Ectodermal cell (in vitro differentiated cells): ENCODE data around the gene SNAPC4.

Experiments used
- H3K27ac ChIP-seq: 2 replicates; pipeline ENCODE4 v1.7.0; 2013; ENCODE audit warnings: mild to moderate bottlenecking, low read depth, low read length; ENCODE audit not compliant: insufficient read depth, poor library complexity, severe bottlenecking
- H3K27me3 ChIP-seq: 2 replicates; pipeline ENCODE4 v1.7.0; 2013; ENCODE audit warnings: mild to moderate bottlenecking, low read length; ENCODE audit not compliant: insufficient read depth, control insufficient read depth, poor library complexity, severe bottlenecking
- H3K36me3 ChIP-seq: one replicate; pipeline ENCODE4 v1.7.0; 2013; ENCODE audit warnings: low read length; ENCODE audit not compliant: control insufficient read depth, insufficient read depth
- H3K4me1 ChIP-seq: one replicate; pipeline ENCODE4 v1.7.0; 2013; ENCODE audit warnings: low read length; ENCODE audit not compliant: control insufficient read depth, insufficient read depth
- H3K4me3 ChIP-seq: 2 replicates; pipeline ENCODE4 v1.7.0; 2013; ENCODE audit warnings: low read depth, low read length, control low read depth; ENCODE audit not compliant: insufficient read depth
- H3K9me3 ChIP-seq: 2 replicates; pipeline ENCODE4 v1.7.0; 2013; ENCODE audit warnings: mild to moderate bottlenecking, low read length, moderate library complexity; ENCODE audit not compliant: control insufficient read depth
- WGBS, 2 experiments: methylation state at CpG; one replicate each; pipeline ENCODE4 v1.1.7; 2013; ENCODE audit warnings: missing lambda C conversion rate in 2 of 2; 5-methylcytosine and 5-hydroxymethylcytosine counted together

SNAPC4 gene

GRCh38 chr9:136391737-136392537 is 8.0 kb downstream of the SNAPC4 start:
- Histone ChIP-seq H3K27me3 (no peaks in the 10 kb centered on the region), H3K9me3 (no peaks in the 10 kb centered on the region), H3K27ac (no peak overlapping the region), H3K36me3 (peaks cover 60% of the 10 kb centered on the region), H3K4me3 (no peak overlapping the region), H3K4me1 (no peaks in the 10 kb centered on the region)
- WGBS, 2 experiments = 95 to 97% methylated on average over 28 of the region's 28 CpGs

DNA sequence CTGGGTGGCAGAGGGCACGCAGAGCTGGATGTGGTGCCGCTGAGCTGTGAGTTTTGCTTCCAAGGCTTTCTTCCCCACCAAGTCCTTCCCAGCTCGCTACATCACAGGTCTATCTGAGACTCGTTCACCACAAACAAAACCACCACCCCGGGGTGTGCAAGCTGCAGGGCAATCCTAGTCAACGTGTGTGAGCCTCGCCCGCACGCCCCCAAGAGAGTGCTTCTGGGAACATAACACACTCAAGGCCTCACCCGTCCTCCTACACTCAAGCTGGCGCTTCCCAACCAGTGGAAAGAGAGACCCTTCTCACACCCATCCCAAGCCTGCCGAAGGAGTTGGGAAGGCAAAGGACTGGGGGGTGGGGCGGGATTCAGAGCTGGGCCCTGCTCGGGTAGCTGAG is 10.6 kb downstream of the SNAPC4 start:
- Histone ChIP-seq H3K36me3 (peaks cover 42% of the 10 kb centered on the region), H3K9me3 (no peaks in the 10 kb centered on the region), H3K4me1 (no peaks in the 10 kb centered on the region), H3K27me3 (no peaks in the 10 kb centered on the region), H3K27ac (no peak overlapping the region), H3K4me3 (no peak overlapping the region)
- 94% methylated on average over 14 of the region's 14 CpGs for WGBS, 2 experiments

GRCh38 chr9:136387217-136387616 is 12.8 kb downstream of the SNAPC4 start:
- WGBS, 2 experiments = 96 to 97% methylated on average over 19 of the region's 19 CpGs
- no peak overlapping the region for H3K27ac ChIP-seq
- H3K27me3 ChIP-seq = no peaks in the 10 kb centered on the region
- H3K9me3 ChIP-seq = no peaks in the 10 kb centered on the region
- H3K4me3 ChIP-seq = no peak overlapping the region
- H3K36me3 ChIP-seq = peaks cover 52% of the 10 kb centered on the region
- no peaks in the 10 kb centered on the region for H3K4me1 ChIP-seq

DNA sequence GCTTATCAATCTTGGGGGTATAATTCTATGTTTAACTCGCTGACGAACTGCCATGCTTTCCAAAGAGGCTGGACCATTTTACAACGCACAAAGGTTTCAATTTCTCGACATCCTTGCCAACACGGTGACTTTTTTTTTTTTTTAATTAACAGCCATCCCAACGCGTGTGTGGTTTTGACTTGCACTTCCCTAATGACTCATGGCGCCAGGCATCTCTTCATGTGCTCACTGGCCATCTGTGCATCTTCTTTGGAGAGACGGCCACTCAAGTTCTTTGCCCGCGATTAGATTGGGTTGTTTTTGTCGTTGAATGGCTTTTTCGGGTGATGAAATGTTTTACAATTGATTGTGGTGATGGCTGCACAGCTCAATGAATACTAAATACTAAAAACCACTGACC is 14.0 kb downstream of the SNAPC4 start:
- no peak overlapping the region for H3K4me3 ChIP-seq
- peaks cover 53% of the 10 kb centered on the region for H3K36me3 ChIP-seq
- H3K27ac ChIP-seq = no peak overlapping the region
- WGBS, 2 experiments = 93 to 97% methylated on average over 13 of the region's 13 CpGs
- no peaks in the 10 kb centered on the region for H3K9me3 ChIP-seq
- H3K4me1 ChIP-seq = no peaks in the 10 kb centered on the region
- no peaks in the 10 kb centered on the region for H3K27me3 ChIP-seq

DNA sequence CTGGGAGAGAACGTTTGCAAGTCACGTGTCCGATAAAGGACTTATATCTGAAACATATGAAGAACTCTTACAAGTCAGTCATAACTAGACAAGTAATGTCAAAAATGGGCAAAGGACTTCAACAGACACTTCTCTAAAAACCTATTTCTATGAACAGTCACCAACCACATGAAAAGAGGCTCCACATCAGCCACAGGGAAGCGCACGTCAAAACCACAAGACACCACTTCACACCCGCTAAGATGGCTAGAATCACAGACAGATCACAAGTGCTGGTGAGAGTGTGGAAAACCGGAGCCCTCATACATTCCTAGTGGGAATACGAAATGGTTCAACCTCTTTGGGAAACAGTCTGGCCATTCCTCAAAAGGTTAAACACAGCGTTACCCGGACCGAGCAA is 15.0 kb downstream of the SNAPC4 start:
- H3K27me3 ChIP-seq = no peaks in the 10 kb centered on the region
- no peak overlapping the region for H3K4me3 ChIP-seq
- no peaks in the 10 kb centered on the region for H3K4me1 ChIP-seq
- H3K36me3 ChIP-seq = peaks cover 59% of the 10 kb centered on the region
- H3K27ac ChIP-seq = no peak overlapping the region
- 96 to 97% methylated on average over 11 of the region's 11 CpGs for WGBS, 2 experiments
- no peaks in the 10 kb centered on the region for H3K9me3 ChIP-seq

GRCh38 chr9:136383436-136383835 is 16.5 kb downstream of the SNAPC4 start:
- Histone ChIP-seq H3K36me3 (peaks cover 44% of the 10 kb centered on the region), H3K27ac (no peak overlapping the region), H3K4me1 (no peaks in the 10 kb centered on the region), H3K4me3 (no peak overlapping the region), H3K9me3 (no peaks in the 10 kb centered on the region), H3K27me3 (no peaks in the 10 kb centered on the region)
- WGBS, 2 experiments = 95% methylated on average over 20 of the region's 20 CpGs

DNA sequence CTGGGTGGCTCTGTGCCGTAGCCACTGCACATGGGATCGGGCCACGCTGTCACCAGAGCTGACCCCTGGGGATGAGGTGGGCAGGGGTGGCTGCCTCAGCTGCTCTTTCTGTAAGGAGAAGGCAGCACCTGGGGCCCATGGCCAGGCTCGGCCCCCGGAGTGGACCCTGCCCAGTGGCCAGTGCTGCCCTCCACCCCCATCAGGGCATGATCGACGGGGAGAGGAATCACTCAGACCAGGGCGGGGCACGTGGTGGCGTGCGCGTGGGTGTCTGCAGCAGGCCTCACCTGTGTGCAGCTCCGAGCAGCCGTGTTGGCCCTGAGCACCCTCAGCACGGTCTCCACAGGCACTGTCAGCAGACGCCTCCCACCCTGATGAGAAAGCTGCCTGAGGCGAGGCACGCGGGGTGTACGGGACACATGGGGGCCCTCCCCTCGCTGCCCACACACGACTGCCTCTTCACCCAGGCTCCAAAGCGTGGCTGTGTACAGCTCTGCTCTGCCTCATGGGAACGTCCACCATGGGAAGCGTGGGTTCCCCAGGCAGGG is 17.9 kb downstream of the SNAPC4 start:
- no peak overlapping the region for H3K4me3 ChIP-seq
- no peaks in the 10 kb centered on the region for H3K27me3 ChIP-seq
- H3K4me1 ChIP-seq = no peaks in the 10 kb centered on the region
- 92% methylated on average over 25 of the region's 25 CpGs for WGBS, 2 experiments
- H3K9me3 ChIP-seq = no peaks in the 10 kb centered on the region
- H3K27ac ChIP-seq = no peak overlapping the region
- H3K36me3 ChIP-seq = peaks cover 33% of the 10 kb centered on the region

DNA sequence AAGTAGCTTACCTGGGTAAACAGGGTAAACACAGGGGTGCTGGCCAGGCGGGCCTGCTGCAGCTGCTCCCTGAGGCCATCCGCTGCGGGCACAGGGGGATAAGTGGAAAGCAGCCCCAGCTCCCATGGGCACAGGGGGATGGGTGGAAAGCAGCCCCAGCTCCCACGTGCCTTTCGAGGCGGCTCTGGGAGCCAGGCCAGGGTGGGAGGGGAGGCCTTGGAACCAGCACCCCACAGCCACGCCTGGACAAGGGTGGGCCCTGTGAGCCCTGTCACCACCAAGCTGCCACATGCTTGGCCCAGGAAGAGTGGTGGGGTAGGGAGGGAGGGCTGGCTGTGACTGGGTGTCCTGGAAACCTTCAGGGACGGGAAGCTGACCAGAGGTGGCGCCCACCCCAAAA is 18.7 kb downstream of the SNAPC4 start:
- no peak overlapping the region for H3K27ac ChIP-seq
- H3K4me3 ChIP-seq = no peak overlapping the region
- no peaks in the 10 kb centered on the region for H3K27me3 ChIP-seq
- peaks cover 31% of the 10 kb centered on the region for H3K36me3 ChIP-seq
- H3K4me1 ChIP-seq = no peaks in the 10 kb centered on the region
- WGBS, 2 experiments = 95% methylated on average over 9 of the region's 9 CpGs
- no peaks in the 10 kb centered on the region for H3K9me3 ChIP-seq

DNA sequence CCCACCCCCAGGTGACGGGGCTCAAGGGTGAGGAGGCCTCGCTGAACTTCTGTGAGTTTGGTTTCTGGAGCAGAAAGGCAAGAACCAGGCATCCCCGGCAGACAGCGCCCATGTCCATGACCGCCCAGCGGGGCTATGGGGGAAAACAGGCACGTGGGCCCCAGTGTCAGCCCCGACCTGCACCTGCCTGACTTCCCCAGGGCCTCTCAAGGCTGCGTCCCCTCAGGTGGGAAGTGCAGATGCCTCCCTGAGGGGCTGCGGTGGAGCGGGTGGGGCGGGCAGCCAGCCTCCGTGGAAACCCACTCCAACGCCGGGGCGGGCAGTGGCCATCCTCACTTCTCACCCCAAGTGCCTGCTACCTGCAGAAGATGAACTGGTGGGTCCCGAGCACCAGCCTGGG is 19.6 kb downstream of the SNAPC4 start:
- Histone ChIP-seq H3K4me3 (no peak overlapping the region), H3K4me1 (no peaks in the 10 kb centered on the region), H3K27ac (no peak overlapping the region), H3K27me3 (no peaks in the 10 kb centered on the region), H3K9me3 (no peaks in the 10 kb centered on the region), H3K36me3 (peaks cover 31% of the 10 kb centered on the region)
- 96% methylated on average over 17 of the region's 17 CpGs for WGBS, 2 experiments

GRCh38 chr9:136379891-136380290 is 20.1 kb downstream of the SNAPC4 start:
- no peaks in the 10 kb centered on the region for H3K4me1 ChIP-seq
- no peaks in the 10 kb centered on the region for H3K27me3 ChIP-seq
- H3K36me3 ChIP-seq = peaks cover 31% of the 10 kb centered on the region
- no peak overlapping the region for H3K27ac ChIP-seq
- H3K9me3 ChIP-seq = no peaks in the 10 kb centered on the region
- 87 to 89% methylated on average over 11 of the region's 11 CpGs for WGBS, 2 experiments
- no peak overlapping the region for H3K4me3 ChIP-seq
